Loucy (cell line): ENCODE measurements around the gene SUMO2.
"Not testable (repeated sequence)": the region's sequence is repeated elsewhere in the genome, so short reads cannot be mapped to it uniquely, and the experiment has no call there.

ENCODE experiments used
- H2AFZ ChIP-seq: fragments of 200-600 bp; sonication (generic); 2 replicates; pipeline ENCODE4 v1.6.0; 2016; ENCODE audit warnings: antibody characterized with exemption, mild to moderate bottlenecking, low read length, moderate library complexity
- H3F3A ChIP-seq: fragments of 200-600 bp; 2 replicates; pipeline ENCODE4 v1.6.0; 2016; ENCODE audit warnings: antibody characterized with exemption, low read depth, mild to moderate bottlenecking
- H3K27me3 ChIP-seq: fragments of 200-600 bp; sonication (generic); 2 replicates; pipeline ENCODE4 v1.6.1; 2014; ENCODE audit warnings: low read length, mild to moderate bottlenecking; ENCODE audit not compliant: insufficient read depth, poor library complexity, severe bottlenecking
- H3K36me3 ChIP-seq: fragments of 200-600 bp; sonication (generic); 2 replicates; pipeline ENCODE4 v1.6.1; 2016; ENCODE audit warnings: low read length; ENCODE audit not compliant: insufficient read depth
- H3K4me1 ChIP-seq: fragments of 200-600 bp; sonication (generic); 2 replicates; pipeline ENCODE4 v1.5.1; 2014; ENCODE audit warnings: low read length, mild to moderate bottlenecking; ENCODE audit not compliant: insufficient read depth, poor library complexity, severe bottlenecking
- H3K4me2 ChIP-seq: fragments of 200-600 bp; sonication (generic); 2 replicates; pipeline ENCODE4 v1.6.0; 2014; ENCODE audit warnings: antibody characterized with exemption, low read length, low read depth, mild to moderate bottlenecking; ENCODE audit not compliant: poor library complexity, severe bottlenecking
- H3K4me3 ChIP-seq: fragments of 200-600 bp; sonication (generic); 2 replicates; pipeline ENCODE4 v1.5.1; 2014; ENCODE audit warnings: low read length, mild to moderate bottlenecking, mixed read lengths; ENCODE audit not compliant: poor library complexity, severe bottlenecking
- H3K79me2 ChIP-seq: fragments of 200-600 bp; sonication (generic); 2 replicates; pipeline ENCODE4 v1.6.1; 2014; ENCODE audit warnings: low read length; ENCODE audit not compliant: insufficient read depth
- H3K9ac ChIP-seq: fragments of 200-600 bp; sonication (generic); 2 replicates; pipeline ENCODE4 v1.6.0; 2014; ENCODE audit warnings: mild to moderate bottlenecking, low read depth, low read length, moderate library complexity; ENCODE audit not compliant: poor library complexity, severe bottlenecking
- H3K9me2 ChIP-seq: fragments of 200-600 bp; sonication (generic); replicated peaks from 2 replicates; pipeline ENCODE4 v1.6.1; 2016; ENCODE audit warnings: low read depth, low read length, mixed read lengths
- H3K9me3 ChIP-seq: fragments of 200-600 bp; sonication (generic); 2 replicates; pipeline ENCODE4 v1.6.1; 2014; ENCODE audit warnings: mild to moderate bottlenecking, antibody characterized with exemption, low read length, low read depth; ENCODE audit not compliant: insufficient read depth
- H4K20me1 ChIP-seq: fragments of 200-600 bp; sonication (generic); 2 replicates; pipeline ENCODE4 v1.6.0; 2014; ENCODE audit warnings: antibody characterized with exemption, low read length, mild to moderate bottlenecking; ENCODE audit not compliant: insufficient read depth, poor library complexity, severe bottlenecking
- CTCF ChIP-seq: fragments of 200-600 bp; sonication (generic); conservative IDR thresholded peaks from 2 replicates; pipeline ENCODE4 v1.5.1; 2014; ENCODE audit warnings: mild to moderate bottlenecking, antibody characterized with exemption, low read length
- EZH2phosphoT487 ChIP-seq: fragments of 200-600 bp; IDR thresholded peaks from 2 replicates; pipeline ENCODE4 v1.6.1; 2018; ENCODE audit warnings: antibody characterized with exemption, mild to moderate bottlenecking, moderate library complexity, borderline replicate concordance

The SUMO2 gene

GRCh38 chr17:75132018-75133000 lies 50.5 kb downstream of the SUMO2 start:
- Histone ChIP-seq H3K9ac (peak overlapping the region; percentile 92), H3K79me2 (peaks cover 46% of the 10 kb centered on the region), H3K36me3 (peaks cover 26% of the 10 kb centered on the region; the same call in 1 of the 2 replicates), H3K4me2 (peak overlapping the region; percentile 82), H2AFZ (peak overlapping the region; percentile 68), H3K4me1 (peaks cover 12% of the 10 kb centered on the region), H4K20me1 (peaks cover 27% of the 10 kb centered on the region), H3F3A (peaks cover 24% of the 10 kb centered on the region; the same call in 1 of the 2 replicates), H3K4me3 (peak overlapping the region; percentile 85)
- H3K9me2 ChIP-seq, H3K9me3 ChIP-seq, H3K27me3 ChIP-seq: not testable (repeated sequence)

GRCh38 chr17:75131278-75132017 lies 51.3 kb downstream of the SUMO2 start, which contains the start of gene NT5C:
TSS of gene NT5C (minus strand) at chr17:75131742. CDS start at chr17:75131707, 35 bp downstream.
- peaks cover 37% of the 10 kb centered on the region for H3K79me2 ChIP-seq
- H2AFZ ChIP-seq: peak within 1 kb of the TSS; percentile 68
- peaks cover 21% of the 10 kb centered on the region for H4K20me1 ChIP-seq
- H3K4me3 ChIP-seq: peak within 1 kb of the TSS; percentile 85
- H3K9ac ChIP-seq: peak within 1 kb of the TSS; percentile 92
- TF ChIP-seq EZH2phosphoT487: no peak
- TF ChIP-seq CTCF: peak; percentile 59
- H3F3A ChIP-seq: peaks cover 24% of the 10 kb centered on the region; the same call in 1 of the 2 replicates
- H3K36me3 ChIP-seq: peaks cover 26% of the 10 kb centered on the region; the same call in 1 of the 2 replicates
- H3K9me3 ChIP-seq: no peaks in the 10 kb centered on the region
- peak within 1 kb of the TSS; percentile 82 for H3K4me2 ChIP-seq
- H3K4me1 ChIP-seq: peaks cover 12% of the 10 kb centered on the region
- no peaks in the 10 kb centered on the region for H3K9me2 ChIP-seq
- no peaks in the 10 kb centered on the region for H3K27me3 ChIP-seq

DNA sequence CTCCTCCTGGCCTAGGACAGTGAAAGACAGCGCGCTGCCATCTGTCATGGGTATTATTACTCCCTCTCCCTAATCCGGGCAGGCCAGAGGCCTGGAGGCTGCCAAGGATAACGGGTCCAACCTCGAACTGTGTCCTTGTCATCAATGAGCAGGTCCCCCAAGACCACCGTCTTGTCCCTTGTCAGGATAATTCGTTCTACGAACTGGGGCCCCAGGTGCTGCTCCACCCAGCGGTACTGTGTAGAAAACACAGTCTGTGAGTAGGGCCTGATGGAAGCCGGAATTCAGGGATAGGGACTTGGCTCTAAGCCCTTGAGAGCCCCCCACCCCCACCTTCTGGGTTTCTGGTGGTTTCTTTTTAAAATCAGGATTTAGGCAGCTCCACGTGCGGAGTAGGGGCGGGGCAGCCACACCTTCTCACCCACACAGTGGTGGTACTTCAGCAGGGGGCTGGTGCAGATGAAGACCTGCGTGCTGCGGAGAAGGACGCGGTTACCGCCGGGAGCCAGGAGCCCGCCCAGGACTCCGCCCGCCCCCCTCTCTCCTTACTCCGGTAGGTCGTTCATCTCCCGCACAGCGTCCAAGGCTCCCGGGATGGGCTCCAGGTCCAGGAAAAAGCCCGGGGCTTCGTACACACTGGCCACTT lies 52.0 kb downstream of the SUMO2 start:
- Histone ChIP-seq H3K9ac (peak overlapping the region; percentile 92), H2AFZ (peak overlapping the region; percentile 68), H3K4me2 (peak overlapping the region; percentile 82), H3F3A (peaks cover 18% of the 10 kb centered on the region; the same call in 1 of the 2 replicates), H3K79me2 (peaks cover 32% of the 10 kb centered on the region), H3K9me2 (no peaks in the 10 kb centered on the region), H4K20me1 (peaks cover 19% of the 10 kb centered on the region), H3K36me3 (peaks cover 19% of the 10 kb centered on the region; the same call in 1 of the 2 replicates), H3K4me1 (peaks cover 12% of the 10 kb centered on the region), H3K4me3 (peak overlapping the region; percentile 85), H3K9me3 (no peaks in the 10 kb centered on the region), H3K27me3 (no peaks in the 10 kb centered on the region)
- TF ChIP-seq EZH2phosphoT487: no peak
- peak; percentile 69 for TF ChIP-seq CTCF
